Hepatocyte (in vitro differentiated cells): ENCODE data around the gene IL34.

ENCODE experiments used
- CTCF ChIP-seq: fragments of 200-600 bp; sonication (generic); IDR thresholded peaks from 2 replicates; pipeline ENCODE4 v1.5.1; 2016; ENCODE audit warnings: antibody characterized with exemption, mild to moderate bottlenecking; ENCODE audit not compliant: poor library complexity
- EZH2 ChIP-seq: fragments of 200-600 bp; sonication (generic); IDR thresholded peaks from 2 replicates; pipeline ENCODE4 v1.6.1; 2016; ENCODE audit warnings: antibody characterized with exemption, mild to moderate bottlenecking, borderline replicate concordance

- TF ChIP-seq CTCF, result no peak
- no peak for TF ChIP-seq EZH2
Observed at GRCh38 chr16:70681382-70682238, 35.3 kb downstream of the IL34 start.
